ENCODE data around the gene CLIC1.

DNA sequence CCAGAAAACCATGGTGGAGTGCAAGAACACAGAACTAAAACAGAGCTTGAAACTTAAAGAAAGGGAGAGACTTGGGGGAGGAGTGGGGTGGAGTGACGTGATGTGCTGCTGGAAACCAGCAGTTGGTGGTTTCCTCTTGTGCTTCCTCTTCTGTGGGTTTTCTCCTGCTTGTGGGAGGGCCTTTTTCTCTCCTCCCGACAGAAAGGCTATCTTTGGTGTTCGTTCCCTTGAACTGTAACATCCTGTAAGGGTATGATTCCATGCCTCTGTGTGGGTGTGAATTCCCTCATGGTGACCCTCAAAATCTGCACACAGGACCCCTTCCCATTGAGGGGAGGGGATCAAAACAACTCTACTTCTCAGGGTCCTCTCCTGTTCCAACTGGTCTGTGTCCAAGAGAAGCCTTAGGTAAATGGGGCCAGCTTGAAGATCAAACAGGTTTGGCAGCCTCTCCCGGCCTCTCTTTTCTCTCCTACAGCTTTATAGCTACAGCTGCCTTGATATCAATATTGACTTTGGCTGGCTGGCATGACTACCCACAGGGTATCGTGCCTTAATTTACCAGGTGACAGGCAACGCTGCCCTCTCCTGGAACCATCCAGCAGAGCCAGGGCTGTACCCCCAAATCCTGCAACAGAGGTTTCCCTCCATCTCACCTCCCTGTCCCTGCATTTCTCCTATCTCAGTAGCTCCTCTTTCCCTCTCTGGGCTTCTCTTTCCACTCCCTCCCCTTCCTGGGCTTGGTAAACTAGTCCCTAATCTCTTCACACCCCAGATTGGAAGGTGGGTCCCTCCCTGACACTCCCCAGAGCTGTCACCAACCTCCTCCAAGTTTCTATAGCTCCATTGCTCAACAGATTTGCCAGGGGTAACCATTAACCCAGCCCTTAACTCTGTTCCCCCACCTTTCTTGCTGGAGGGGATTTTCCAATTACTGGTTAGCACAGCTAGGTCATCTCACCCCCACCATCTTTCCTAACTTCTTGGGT is 2.0 kb upstream of the CLIC1 start:
- TF ChIP-seq ZNF24 (tag by site-specific recombination; IDR thresholded peaks at IDR 0.05) (0 out of 2 replicates have a peak, but pooled peaks have one; percentile 3), CTCF (tag by site-specific recombination; IDR thresholded peaks at IDR 0.05) (no peak), ZNF138 (tag by site-specific recombination; IDR thresholded peaks at IDR 0.05; ENCODE audit: borderline replicate concordance) (no peak), ZNF121 (tag by site-specific recombination; IDR thresholded peaks at IDR 0.05) (no peak)

All from HEK293 (cell line).